Testis (tissue), 3 donors: ENCODE results near the gene MRPL55. TPM values are rescaled to one million over a fixed set of nuclear protein-coding genes. Genes with fewer than 3 reads are reported as not detected.

Experiments
- DNase-seq: peaks from one replicate; pipeline ENCODE4 v3.0.0-alpha.2; 2019
- H3K27ac ChIP-seq, 2 donors: fragments of 200-600 bp; sonication (generic); one replicate each; pipeline ENCODE4 v1.5.1; 2019
- H3K27me3 ChIP-seq: fragments of 200-600 bp; sonication (generic); one replicate; pipeline ENCODE4 v1.5.1; 2019
- H3K36me3 ChIP-seq: fragments of 200-600 bp; sonication (generic); one replicate; pipeline ENCODE4 v1.5.1; 2017; ENCODE audit warnings: low read depth; ENCODE audit errors: missing control alignments
- H3K4me1 ChIP-seq: fragments of 200-600 bp; sonication (generic); one replicate; pipeline ENCODE4 v1.5.1; 2019
- H3K4me3 ChIP-seq, 2 donors: fragments of 200-600 bp; sonication (generic); one replicate each; pipeline ENCODE4 v1.5.1; 2017 to 2019
- H3K9me3 ChIP-seq: fragments of 200-600 bp; sonication (generic); one replicate; pipeline ENCODE4 v1.5.1; 2017
- CTCF ChIP-seq, 3 experiments: fragments of 450-650 bp in 2 of 3; fragments of 200-600 bp in 1 of 3; sonication (generic) in 1 of 3; IDR thresholded peaks; one replicate each; pipeline ENCODE4 v1.5.1; 2016 to 2019; ENCODE audit warnings: antibody characterized with exemption in 3 of 3, mild to moderate bottlenecking in 2 of 3, moderate library complexity in 1 of 3
- POLR2A ChIP-seq: fragments of 450-650 bp; IDR thresholded peaks from one replicate; pipeline ENCODE4 v1.6.1; 2017; ENCODE audit warnings: antibody characterized with exemption, mild to moderate bottlenecking, moderate library complexity
- WGBS, 2 donors: methylation state at CpG; one replicate each; pipeline ENCODE4 v1.1.5; 2018; 5-methylcytosine and 5-hydroxymethylcytosine counted together
- intact Hi-C: fragments of 100-400 bp; cut with DNase I; formaldehyde crosslinking; loops from one replicate; pipeline ENCODE4 v1.15.1; 2023; ENCODE audit warnings: low total_unique reads
- polyA plus RNA-seq: library from polyadenylated mRNA; stranded (reverse); fragments of 350-450 nt; fragmentation: Illumina TruSeq; extraction: RNeasy Lipid Tissue Mini Kit (QIAGEN cat#74804); gene quantifications from one replicate; pipeline ENCODE4 v1.2.3, GENCODE V29; 2014; ENCODE audit warnings: low read depth, low replicate concordance; ENCODE audit not compliant: insufficient read depth
- total RNA-seq, 2 donors: library from RNA; depleted of rRNA; stranded (reverse); fragments of >200 nt; gene quantifications; one replicate each; pipeline ENCODE4 v1.2.3, GENCODE V29; 2016

The MRPL55 gene
- total and polyA plus RNA-seq, 3 donors from 2014 or later, result 63.1 to 121 (median 102) TPM

- no peaks in the 10 kb centered on the region for H3K36me3 ChIP-seq
- H3K27me3 ChIP-seq, result no peaks in the 10 kb centered on the region
- no peak for TF ChIP-seq CTCF (IDR thresholded peaks at IDR 0.05)
- TF ChIP-seq POLR2A, result no peak
- WGBS, 2 donors, result 14 to 17% methylated on average over 30 of the region's 30 CpGs
- peak overlapping the region; percentile 97 to 99 for H3K27ac ChIP-seq
- intact Hi-C loops, result loop anchor here (10.0 kb wide), 1 partner anchor 355 kb away; no protein-coding TSS in a partner anchor
- DNase-seq, result no peak
- H3K4me3 ChIP-seq, result peak overlapping the region; percentile 94 to 99
- peaks cover 23% of the 10 kb centered on the region for H3K4me1 ChIP-seq
- no peaks in the 10 kb centered on the region for H3K9me3 ChIP-seq
Measured at GRCh38 chr1:228139406-228139930, 30.4 kb upstream of the MRPL55 start.

GRCh38 chr1:228136901-228137300 lies 27.8 kb upstream of the MRPL55 start:
- no peaks in the 10 kb centered on the region for H3K27me3 ChIP-seq
- TF ChIP-seq CTCF (IDR thresholded peaks at IDR 0.05), result no peak
- no peak for TF ChIP-seq POLR2A
- H3K9me3 ChIP-seq, result no peaks in the 10 kb centered on the region
- intact Hi-C loops, result loop anchor here (10.0 kb wide), 1 partner anchor 358 kb away; no protein-coding TSS in a partner anchor
- no peak for DNase-seq
- H3K27ac ChIP-seq, result no peak overlapping the region
- H3K4me3 ChIP-seq, result no peak overlapping the region
- no peaks in the 10 kb centered on the region for H3K36me3 ChIP-seq
- H3K4me1 ChIP-seq, result peaks cover 9% of the 10 kb centered on the region
- 57 to 75% methylated on average over 1 of the region's 1 CpG for WGBS, 2 donors

- Histone ChIP-seq H3K9me3 (no peaks in the 10 kb centered on the region), H3K4me1 (no peaks in the 10 kb centered on the region), H3K36me3 (no peaks in the 10 kb centered on the region), H3K4me3 (no peak overlapping the region), H3K27ac (no peak overlapping the region), H3K27me3 (no peaks in the 10 kb centered on the region)
- TF ChIP-seq CTCF (IDR thresholded peaks at IDR 0.05), result no peak
- TF ChIP-seq POLR2A, result no peak
- WGBS, 2 donors, result 81 to 86% methylated on average over 12 of the region's 12 CpGs
- intact Hi-C loops, result loop anchor here (10.0 kb wide), 1 partner anchor 360 kb away; no protein-coding TSS in a partner anchor
- no peak for DNase-seq
Measured at GRCh38 chr1:228134591-228134990, 25.5 kb upstream of the MRPL55 start.

- no peaks in the 10 kb centered on the region for H3K36me3 ChIP-seq
- no peaks in the 10 kb centered on the region for H3K9me3 ChIP-seq
- DNase-seq, result no peak
- intact Hi-C loops, result loop anchor here (10.0 kb wide), 1 partner anchor 363 kb away; no protein-coding TSS in a partner anchor
- H3K4me3 ChIP-seq, result no peak overlapping the region
- no peaks in the 10 kb centered on the region for H3K27me3 ChIP-seq
- TF ChIP-seq CTCF (IDR thresholded peaks at IDR 0.05) (no peak), POLR2A (no peak)
- H3K4me1 ChIP-seq, result no peaks in the 10 kb centered on the region
- 89 to 96% methylated on average over 2 of the region's 2 CpGs for WGBS, 2 donors
- no peak overlapping the region for H3K27ac ChIP-seq
Measured at GRCh38 chr1:228131766-228132165, 22.7 kb upstream of the MRPL55 start.

GRCh38 chr1:228125185-228125584 lies 16.1 kb upstream of the MRPL55 start:
- TF ChIP-seq CTCF (IDR thresholded peaks at IDR 0.05), result no peak
- TF ChIP-seq POLR2A, result no peak
- intact Hi-C loops, result no loop called here
- no peaks in the 10 kb centered on the region for H3K27me3 ChIP-seq
- H3K36me3 ChIP-seq, result no peaks in the 10 kb centered on the region
- 75 to 82% methylated on average over 5 of the region's 5 CpGs for WGBS, 2 donors
- no peak overlapping the region for H3K4me3 ChIP-seq
- H3K27ac ChIP-seq, result no peak overlapping the region
- no peak for DNase-seq
- no peaks in the 10 kb centered on the region for H3K9me3 ChIP-seq
- H3K4me1 ChIP-seq, result no peaks in the 10 kb centered on the region
